GM23338 (cell line): Measurements from ENCODE around the gene CHRM4. TPM values are rescaled to one million over a fixed set of nuclear protein-coding genes. Genes with fewer than 3 reads are reported as not detected.

Experiments
- ATAC-seq: fragments of 200-7000 bp; cut with Tn5 transposase; 3 replicates; pipeline ENCODE4 v1.9.1; 2020
- DNase-seq: peaks from one replicate; pipeline ENCODE4 v3.0.0-alpha.2; 2015; ENCODE audit warnings: low spot score
- H2AFZ ChIP-seq: fragments of 200-600 bp; sonication (generic); 2 replicates; pipeline ENCODE4 v1.8.0; 2016; ENCODE audit warnings: antibody characterized with exemption, mild to moderate bottlenecking, moderate library complexity
- H3F3A ChIP-seq: fragments of 200-600 bp; sonication (generic); replicated peaks from 2 replicates; pipeline ENCODE4 v1.8.0; 2017; ENCODE audit warnings: antibody characterized with exemption, mixed run types, low read depth
- H3K27ac ChIP-seq: fragments of 200-600 bp; sonication (generic); 2 replicates; pipeline ENCODE4 v1.6.1; 2016; ENCODE audit warnings: low read depth
- H3K27me3 ChIP-seq: fragments of 200-600 bp; sonication (generic); 2 replicates; pipeline ENCODE4 v1.8.0; 2016; ENCODE audit warnings: mild to moderate bottlenecking, mixed run types, moderate library complexity; ENCODE audit not compliant: insufficient read depth
- H3K36me3 ChIP-seq: fragments of 200-600 bp; sonication (generic); 2 replicates; pipeline ENCODE4 v1.8.0; 2016; ENCODE audit warnings: mild to moderate bottlenecking; ENCODE audit not compliant: insufficient read depth
- H3K4me1 ChIP-seq: fragments of 200-600 bp; sonication (generic); 2 replicates; pipeline ENCODE4 v1.8.0; 2016; ENCODE audit warnings: mild to moderate bottlenecking, moderate library complexity; ENCODE audit not compliant: insufficient read depth
- H3K4me2 ChIP-seq: fragments of 200-600 bp; sonication (generic); 2 replicates; pipeline ENCODE4 v1.7.1; 2017; ENCODE audit warnings: mixed run types
- H3K4me3 ChIP-seq: fragments of 200-600 bp; sonication (generic); 2 replicates; pipeline ENCODE4 v1.6.1; 2016; ENCODE audit warnings: mixed run types
- H3K79me2 ChIP-seq: fragments of 200-600 bp; sonication (generic); replicated peaks from 2 replicates; pipeline ENCODE4 v1.8.0; 2017; ENCODE audit warnings: mild to moderate bottlenecking; ENCODE audit not compliant: insufficient read depth
- H3K9me2 ChIP-seq: fragments of 200-600 bp; sonication (generic); 2 replicates; pipeline ENCODE4 v1.8.0; 2017; ENCODE audit not compliant: insufficient read depth
- H4K20me1 ChIP-seq: fragments of 200-600 bp; sonication (generic); replicated peaks from 2 replicates; pipeline ENCODE4 v1.8.0; 2017; ENCODE audit warnings: mild to moderate bottlenecking; ENCODE audit not compliant: insufficient read depth
- H3K27ac Mint-ChIP-seq: 2 replicates; pipeline ENCODE4 v1.8.0; 2020; ENCODE audit warnings: inconsistent platforms, mild to moderate bottlenecking, moderate library complexity, mixed read lengths
- H3K27me3 Mint-ChIP-seq: 3 replicates; pipeline ENCODE4 v1.8.0; 2022; ENCODE audit warnings: low read depth, mild to moderate bottlenecking, moderate library complexity, mixed read lengths, inconsistent platforms; ENCODE audit not compliant: insufficient read depth, poor library complexity
- H3K36me3 Mint-ChIP-seq: 3 replicates; pipeline ENCODE4 v1.8.0; 2021; ENCODE audit warnings: low read depth, mild to moderate bottlenecking, inconsistent platforms, moderate library complexity, mixed read lengths
- H3K4me1 Mint-ChIP-seq: 3 replicates; pipeline ENCODE4 v1.8.0; 2020; ENCODE audit warnings: mild to moderate bottlenecking, inconsistent platforms, mixed read lengths
- H3K4me3 Mint-ChIP-seq: 3 replicates; pipeline ENCODE4 v1.8.0; 2021; ENCODE audit warnings: moderate library complexity, mild to moderate bottlenecking, inconsistent platforms, mixed read lengths
- H3K9me3 Mint-ChIP-seq: 3 replicates; pipeline ENCODE4 v1.8.0; 2020; ENCODE audit warnings: moderate library complexity, mild to moderate bottlenecking, inconsistent platforms, mixed read lengths
- CREB1 ChIP-seq: fragments of 250-450 bp; sonication (Bioruptor Pico); IDR thresholded peaks from 2 replicates; pipeline ENCODE4 v1.5.0; 2020; ENCODE audit warnings: low read depth, mild to moderate bottlenecking, moderate library complexity
- CTCF ChIP-seq, 2 experiments: fragments of 200-600 bp in 1 of 2; sonication (generic) in 1 of 2; conservative IDR thresholded peaks; 2 replicates each; pipeline versions ENCODE4 v1.5.1 to v1.6.1; 2016 to 2017; ENCODE audit warnings: antibody characterized with exemption in 2 of 2, low read depth in 2 of 2, mild to moderate bottlenecking in 2 of 2, moderate library complexity in 1 of 2
- ETS1 ChIP-seq: IDR thresholded peaks from 2 replicates; pipeline ENCODE4 v1.6.1; 2016; ENCODE audit warnings: antibody characterized with exemption
- EZH2 ChIP-seq: fragments of 200-600 bp; sonication (generic); IDR thresholded peaks from one replicate; pipeline ENCODE4 v1.8.0; 2017; ENCODE audit warnings: antibody characterized with exemption, mild to moderate bottlenecking, low read depth; ENCODE audit not compliant: unreplicated experiment
- EZH2phosphoT487 ChIP-seq: fragments of 200-600 bp; sonication (generic); IDR thresholded peaks from one replicate; pipeline ENCODE4 v1.8.1; 2018; ENCODE audit warnings: antibody characterized with exemption; ENCODE audit not compliant: unreplicated experiment
- JUNB ChIP-seq: IDR thresholded peaks from one replicate; pipeline ENCODE4 v1.6.1; 2016; ENCODE audit warnings: antibody characterized with exemption; ENCODE audit not compliant: unreplicated experiment
- NANOG ChIP-seq: IDR thresholded peaks from 2 replicates; pipeline ENCODE4 v1.6.1; 2016; ENCODE audit warnings: antibody characterized with exemption, borderline replicate concordance
- POLR2AphosphoS5 ChIP-seq: IDR thresholded peaks from 2 replicates; pipeline ENCODE4 v1.6.1; 2016; ENCODE audit warnings: antibody characterized with exemption, low read depth
- REST ChIP-seq: IDR thresholded peaks from one replicate; pipeline ENCODE4 v1.6.1; 2018; ENCODE audit warnings: antibody characterized with exemption; ENCODE audit not compliant: unreplicated experiment
- STAT1 ChIP-seq: IDR thresholded peaks from one replicate; pipeline ENCODE4 v1.6.1; 2016; ENCODE audit warnings: antibody characterized with exemption; ENCODE audit not compliant: unreplicated experiment
- ZNF114 ChIP-seq: fragments of 250-450 bp; sonication (Bioruptor Pico); IDR thresholded peaks from 2 replicates; pipeline ENCODE4 v1.5.0; 2020; ENCODE audit warnings: mild to moderate bottlenecking, moderate library complexity
- ZNF462 ChIP-seq: fragments of 250-450 bp; sonication (Bioruptor Pico); IDR thresholded peaks from 2 replicates; pipeline ENCODE4 v1.5.0; 2020; ENCODE audit warnings: mild to moderate bottlenecking, moderate library complexity
- polyA plus RNA-seq: library from polyadenylated mRNA; unstranded; fragments of >200 nt; fragmentation: Nextera tagmentation; extraction: Ambion mirVana; gene quantifications from 2 replicates; pipeline ENCODE4 v1.2.1, GENCODE V29; 2016
- total RNA-seq: library from RNA; depleted of rRNA; stranded (reverse); fragments of >200 nt; shearing (Covaris generic); gene quantifications from 2 replicates; pipeline ENCODE4 v1.2.3, GENCODE V29; 2014

The CHRM4 gene
- total and polyA plus RNA-seq, 2 experiments from 2014 or later, result 0.97 TPM; not detected in 1

DNA sequence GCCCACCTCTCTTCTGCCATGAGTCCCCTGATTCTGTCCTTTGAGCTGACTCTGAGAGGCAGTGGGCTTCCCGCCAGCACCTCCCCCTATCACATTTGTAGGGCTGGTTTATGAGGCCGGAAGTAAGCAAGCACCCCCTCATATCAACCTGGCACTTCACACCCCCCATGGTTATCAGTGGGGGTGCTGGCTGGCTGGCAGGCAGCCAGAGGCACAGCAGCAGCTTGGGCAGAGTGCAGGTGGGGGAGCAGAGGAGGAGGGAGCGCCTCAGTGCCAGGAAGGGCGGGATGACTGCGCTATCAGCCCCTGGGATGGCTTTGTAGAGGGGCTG is 22.9 kb upstream of the CHRM4 start:
- peaks cover 23% of the 10 kb centered on the region; the same call in 2 of the 3 replicates for H3K4me1 Mint-ChIP-seq
- Histone ChIP-seq H3K9me2 (no peaks in the 10 kb centered on the region), H4K20me1 (no peaks in the 10 kb centered on the region), H3F3A (no peaks in the 10 kb centered on the region), H3K36me3 (no peaks in the 10 kb centered on the region), H3K4me1 (peaks cover 4% of the 10 kb centered on the region; the same call in 1 of the 2 replicates), H3K4me3 (no peak overlapping the region), H3K27me3 (no peaks in the 10 kb centered on the region), H3K79me2 (no peaks in the 10 kb centered on the region), H3K4me2 (no peak overlapping the region), H3K27ac (no peak overlapping the region), H2AFZ (no peak overlapping the region)
- H3K36me3 Mint-ChIP-seq, result peaks cover 26% of the 10 kb centered on the region
- no peaks in the 10 kb centered on the region; the same call in 2 of the 3 replicates for H3K9me3 Mint-ChIP-seq
- TF ChIP-seq POLR2AphosphoS5, result no peak
- no peak for TF ChIP-seq JUNB
- no peak for TF ChIP-seq ZNF114
- TF ChIP-seq CTCF (conservative IDR thresholded peaks at IDR 0.05; ENCODE audit: low read depth in 2 of 2), result no peak
- no peak for TF ChIP-seq NANOG
- no peak for TF ChIP-seq STAT1
- no peak for TF ChIP-seq ETS1
- no peak for TF ChIP-seq REST
- no peak for TF ChIP-seq EZH2phosphoT487
- no peak for TF ChIP-seq ZNF462
- TF ChIP-seq EZH2, result no peak
- no peak for TF ChIP-seq CREB1 (CRISPR knock-in tag)
- H3K27me3 Mint-ChIP-seq, result peaks cover 12% of the 10 kb centered on the region
- H3K4me3 Mint-ChIP-seq, result no peak overlapping the region
- H3K27ac Mint-ChIP-seq, result 0 out of 2 replicates have a peak overlapping the region, but pooled peaks have one; percentile 31
- ATAC-seq (no peak), DNase-seq (no peak)
